Erythroblast (primary cell): ENCODE measurements around the gene PLXNA3.

Source experiments
- DNase-seq, 2 experiments: peaks; one replicate each; lab custom pipeline; 2025; lab: John Stamatoyannopoulos, UW
- GATA1 ChIP-seq: IDR thresholded peaks from 2 replicates; pipeline ENCODE4 v1.6.1; 2011; ENCODE audit warnings: low read depth, mild to moderate bottlenecking, control low read depth, low read length, moderate library complexity
- POLR2A ChIP-seq: IDR thresholded peaks from 2 replicates; pipeline ENCODE4 v1.6.1; 2011; ENCODE audit warnings: mild to moderate bottlenecking, low read length

The PLXNA3 gene

GRCh38 chrX:154439841-154440240 is 18.2 kb upstream of the PLXNA3 start:
- DNase-seq = no peak
- TF ChIP-seq GATA1 = no peak
- TF ChIP-seq POLR2A = no peak

GRCh38 chrX:154440623-154441357 is 17.3 kb upstream of the PLXNA3 start:
- DNase-seq = no peak
- TF ChIP-seq GATA1 (no peak), POLR2A (no peak)

GRCh38 chrX:154441564-154441963 is 16.5 kb upstream of the PLXNA3 start:
- no peak for DNase-seq
- TF ChIP-seq GATA1 = no peak
- no peak for TF ChIP-seq POLR2A

GRCh38 chrX:154441984-154442707 is 15.9 kb upstream of the PLXNA3 start:
- no peak for DNase-seq
- TF ChIP-seq POLR2A = no peak
- no peak for TF ChIP-seq GATA1

GRCh38 chrX:154443479-154443910 is 14.6 kb upstream of the PLXNA3 start:
- DNase-seq = peak in 1 of 2 experiments; percentile 47
- TF ChIP-seq POLR2A = no peak
- no peak for TF ChIP-seq GATA1

- DNase-seq = peak; percentile 84 to 92
- TF ChIP-seq GATA1 (no peak), POLR2A (no peak)
Measured at GRCh38 chrX:154443992-154444754, 13.9 kb upstream of the PLXNA3 start, which contains the start of gene FAM50A. Gene FAM50A, plus strand, starts transcription at chrX:154444141. Its CDS starts 95 bp downstream, at chrX:154444236.

DNA sequence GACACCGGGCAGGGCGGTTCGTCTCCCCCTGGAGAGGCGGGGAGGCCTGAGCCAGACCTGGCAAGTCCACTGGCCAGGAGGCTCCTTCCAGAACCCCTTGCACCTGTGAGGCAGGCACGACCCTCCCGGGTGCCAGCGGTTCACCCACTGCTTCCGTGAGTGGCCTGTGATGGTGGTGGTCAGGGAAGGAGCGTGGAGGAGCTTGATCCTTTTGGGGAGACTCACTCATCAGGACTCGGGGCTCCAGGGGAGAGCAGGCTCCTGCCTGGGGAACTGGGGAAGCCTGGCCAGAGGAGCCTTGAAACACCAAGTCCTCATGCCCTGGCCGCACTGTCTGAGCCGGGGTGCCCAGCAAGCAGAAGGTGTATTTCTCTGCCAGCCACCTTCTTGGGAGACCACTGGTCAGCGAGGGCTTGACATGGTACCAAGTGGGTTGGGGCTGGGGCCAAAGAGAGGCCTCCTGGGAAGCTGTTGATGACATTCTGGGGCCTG is 13.3 kb upstream of the PLXNA3 start:
- DNase-seq = no peak
- TF ChIP-seq POLR2A = no peak
- no peak for TF ChIP-seq GATA1

- DNase-seq = no peak
- TF ChIP-seq GATA1 = no peak
- no peak for TF ChIP-seq POLR2A
Measured at GRCh38 chrX:154445776-154446175, 12.3 kb upstream of the PLXNA3 start.

- DNase-seq = no peak
- TF ChIP-seq GATA1 = no peak
- TF ChIP-seq POLR2A = no peak
Measured at GRCh38 chrX:154446430-154446829, 11.7 kb upstream of the PLXNA3 start.

- no peak for TF ChIP-seq GATA1
- TF ChIP-seq POLR2A = no peak
- DNase-seq = no peak
Measured at GRCh38 chrX:154448484-154448883, 9.6 kb upstream of the PLXNA3 start.

GRCh38 chrX:154449618-154450017 is 8.5 kb upstream of the PLXNA3 start:
- DNase-seq = no peak
- TF ChIP-seq GATA1 = no peak

- TF ChIP-seq POLR2A = no peak
- TF ChIP-seq GATA1 = no peak
- DNase-seq = no peak
Measured at GRCh38 chrX:154450312-154450711, 7.8 kb upstream of the PLXNA3 start.

GRCh38 chrX:154452823-154453222 is 5.3 kb upstream of the PLXNA3 start:
- DNase-seq = no peak
- TF ChIP-seq POLR2A = no peak
- no peak for TF ChIP-seq GATA1
